HFFc6 (cell line): ENCODE data around the gene ELP2. TPM values are rescaled to one million over a fixed set of nuclear protein-coding genes. Genes with fewer than 3 reads are reported as not detected.

Source experiments
- DNase-seq: peaks from one replicate; pipeline ENCODE4 v3.0.0-alpha.2; 2018
- H3K27ac Mint-ChIP-seq: 2 replicates; pipeline ENCODE4 v1.8.0; 2020; ENCODE audit warnings: mild to moderate bottlenecking, mixed read lengths
- H3K27me3 Mint-ChIP-seq: 2 replicates; pipeline ENCODE4 v1.8.0; 2021; ENCODE audit warnings: mild to moderate bottlenecking, moderate library complexity, mixed read lengths; ENCODE audit not compliant: insufficient read depth
- H3K36me3 Mint-ChIP-seq: 2 replicates; pipeline ENCODE4 v1.8.0; 2021; ENCODE audit warnings: low read depth, mixed read lengths
- H3K4me1 Mint-ChIP-seq: 2 replicates; pipeline ENCODE4 v1.8.0; 2020; ENCODE audit warnings: low read depth, mixed read lengths
- H3K4me3 Mint-ChIP-seq: 2 replicates; pipeline ENCODE4 v1.8.0; 2020; ENCODE audit warnings: mild to moderate bottlenecking, moderate library complexity, mixed read lengths
- H3K9me3 Mint-ChIP-seq: 2 replicates; pipeline ENCODE4 v1.8.0; 2020; ENCODE audit warnings: mild to moderate bottlenecking, mixed read lengths
- CTCF ChIP-seq: fragments of 200-600 bp; sonication (generic); IDR thresholded peaks from 2 replicates; pipeline ENCODE4 v1.5.0; 2021; ENCODE audit warnings: antibody characterized with exemption, mild to moderate bottlenecking
- total RNA-seq, 6 experiments: library from RNA; stranded (reverse); fragmentation: NEBNext Ultra II Directional; extraction: Animal tissue kit (Norgen Biotek cat#: 25700); gene quantifications; 2 replicates in 1 of 6; 3 replicates in 5 of 6; pipeline ENCODE4 v1.2.3, GENCODE V29; 2021

ELP2 gene
- total RNA-seq, 6 experiments from 2014 or later = 76.2 to 99.7 (median 82.3) TPM

- Mint-ChIP-seq H3K27ac (no peak overlapping the region), H3K4me3 (no peak overlapping the region), H3K9me3 (no peaks in the 10 kb centered on the region), H3K36me3 (0 out of 2 replicates have a peak, but pooled peaks cover 10% of the 10 kb centered on the region), H3K4me1 (peaks cover 22% of the 10 kb centered on the region), H3K27me3 (peaks cover 1% of the 10 kb centered on the region; the same call in 1 of the 2 replicates)
- DNase-seq = no peak
- TF ChIP-seq CTCF = no peak
Measured at GRCh38 chr18:36124841-36125240, 4.9 kb upstream of the ELP2 start.

DNA sequence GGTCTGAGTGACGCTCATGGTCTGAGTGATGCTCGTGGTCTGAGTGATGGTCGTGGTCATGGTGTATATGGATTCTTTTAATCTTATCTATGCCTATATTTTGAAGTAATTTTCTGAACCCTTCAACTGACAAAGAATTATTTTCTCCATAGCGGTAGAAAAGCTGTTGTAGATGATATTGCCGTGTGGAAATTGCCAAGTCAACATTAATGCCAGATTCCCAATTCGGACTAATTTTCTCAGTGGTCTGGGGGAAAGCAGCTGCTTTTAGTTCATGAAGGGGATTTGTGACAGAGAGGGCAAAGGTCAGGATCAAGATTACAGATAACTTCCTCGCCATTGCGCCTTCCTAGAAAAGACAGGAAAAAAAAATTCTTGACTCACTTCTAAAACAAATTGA, 3.0 kb upstream of the ELP2 start:
- no peak for TF ChIP-seq CTCF
- H3K36me3 Mint-ChIP-seq = peaks cover 16% of the 10 kb centered on the region
- H3K4me3 Mint-ChIP-seq = no peak overlapping the region
- no peak overlapping the region for H3K27ac Mint-ChIP-seq
- H3K9me3 Mint-ChIP-seq = no peaks in the 10 kb centered on the region
- DNase-seq = no peak
- peaks cover 3% of the 10 kb centered on the region; the same call in 1 of the 2 replicates for H3K27me3 Mint-ChIP-seq
- peaks cover 34% of the 10 kb centered on the region for H3K4me1 Mint-ChIP-seq

- no peak for TF ChIP-seq CTCF
- Mint-ChIP-seq H3K27me3 (peaks cover 3% of the 10 kb centered on the region; the same call in 1 of the 2 replicates), H3K27ac (peak overlapping the region; percentile 93), H3K36me3 (peaks cover 20% of the 10 kb centered on the region), H3K4me3 (peak overlapping the region; percentile 98), H3K9me3 (no peaks in the 10 kb centered on the region), H3K4me1 (peaks cover 47% of the 10 kb centered on the region)
- peak; percentile 12 for DNase-seq
Measured at GRCh38 chr18:36127836-36128529, 1.7 kb upstream of the ELP2 start.

GRCh38 chr18:36128530-36128870, 1.2 kb upstream of the ELP2 start:
- peak; percentile 12 for DNase-seq

GRCh38 chr18:36128907-36129299, 796 bp upstream of the ELP2 start:
- TF ChIP-seq CTCF = no peak
- H3K4me3 Mint-ChIP-seq = peak overlapping the region; percentile 98
- H3K27me3 Mint-ChIP-seq = peaks cover 3% of the 10 kb centered on the region; the same call in 1 of the 2 replicates
- DNase-seq = no peak
- peaks cover 50% of the 10 kb centered on the region for H3K4me1 Mint-ChIP-seq
- H3K36me3 Mint-ChIP-seq = peaks cover 15% of the 10 kb centered on the region
- peak overlapping the region; percentile 93 for H3K27ac Mint-ChIP-seq
- H3K9me3 Mint-ChIP-seq = no peaks in the 10 kb centered on the region

More at GRCh38 chr18:36128530-36128870, 1.2 kb upstream of the ELP2 start:
- Mint-ChIP-seq H3K36me3 (peaks cover 17% of the 10 kb centered on the region), H3K27me3 (peaks cover 3% of the 10 kb centered on the region; the same call in 1 of the 2 replicates), H3K9me3 (no peaks in the 10 kb centered on the region), H3K4me1 (peaks cover 49% of the 10 kb centered on the region), H3K27ac (peak overlapping the region; percentile 93), H3K4me3 (peak overlapping the region; percentile 98)
- no peak for TF ChIP-seq CTCF
